AG04450 (cell line): ENCODE measurements around the gene FEM1B. TPM values are rescaled to one million over a fixed set of nuclear protein-coding genes. Genes with fewer than 3 reads are reported as not detected.

Experiments used
- CTCF ChIA-PET: fragments of 300-600, 350-600 bp; formaldehyde crosslinking; extraction: SDS; loops from one replicate; lab custom pipeline; 2022; ENCODE audit warnings: antibody characterized with exemption, inconsistent platforms; lab: Charles Lee
- POLR2A ChIA-PET: fragments of 350-600 bp; formaldehyde crosslinking; extraction: SDS; loops from one replicate; lab custom pipeline; 2021; ENCODE audit warnings: antibody characterized with exemption, inconsistent platforms; lab: Yijun Ruan, JAX
- DNase-seq: peaks from one replicate; pipeline ENCODE4 v3.0.0-alpha.2; 2011; ENCODE audit warnings: low read depth, low spot score
- H3K27ac ChIP-seq: one replicate; pipeline ENCODE4 v1.5.1; 2012; ENCODE audit warnings: low read depth, low read length, control low read depth
- H3K27me3 ChIP-seq: one replicate; pipeline ENCODE4 v1.6.0; 2012; ENCODE audit warnings: low read length; ENCODE audit not compliant: control insufficient read depth, insufficient read depth
- H3K4me3 ChIP-seq: 2 replicates; pipeline ENCODE4 v1.5.1; 2011; ENCODE audit warnings: mild to moderate bottlenecking, low read depth, low read length, control low read depth
- H3K9me3 ChIP-seq: 2 replicates; pipeline ENCODE4 v1.5.1; 2012; ENCODE audit warnings: low read length; ENCODE audit not compliant: control insufficient read depth, insufficient read depth
- polyA plus RNA-seq: library from polyadenylated mRNA; depleted of rRNA; stranded (reverse); fragments of >200 nt; gene quantifications from 2 replicates; pipeline ENCODE4 v1.2.3, GENCODE V29; 2011
- TF ChIP-seq, protein P1 (sequence below): IDR thresholded peaks from 2 replicates; pipeline ENCODE4 v1.5.1; 2011; ENCODE audit warnings: low read depth, low read length, control low read depth, inconsistent platforms

Gene FEM1B
- polyA plus RNA-seq, 1 experiment = 46.5 TPM

DNA sequence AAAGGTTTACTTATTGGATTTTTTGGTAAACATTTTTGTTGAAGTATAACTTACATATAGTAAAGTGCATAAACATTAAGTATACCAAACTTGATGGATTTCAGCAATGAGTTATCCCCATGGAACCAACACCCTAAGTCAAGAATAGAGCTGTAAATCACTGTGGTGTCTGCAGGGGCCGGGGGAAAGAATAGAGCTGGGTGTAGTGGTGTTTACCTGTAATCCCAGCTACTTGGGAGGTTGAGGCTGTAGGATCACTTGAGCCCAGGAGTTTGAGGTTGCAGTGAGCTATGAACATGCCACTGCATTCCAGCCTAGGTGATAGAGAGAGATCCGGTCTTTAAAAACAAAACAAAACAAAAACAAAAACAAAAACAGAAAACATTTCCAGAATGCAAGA lies 13.3 kb upstream of the FEM1B start:
- no peak for DNase-seq
- H3K27ac ChIP-seq = no peak overlapping the region
- no peak overlapping the region for H3K4me3 ChIP-seq
- POLR2A ChIA-PET = interaction anchor here (1.3 kb wide), 1 partner anchor 13 kb away, joined by 4 read pairs; the partner anchor contains the start of gene FEM1B
- TF ChIP-seq, protein P1, sequence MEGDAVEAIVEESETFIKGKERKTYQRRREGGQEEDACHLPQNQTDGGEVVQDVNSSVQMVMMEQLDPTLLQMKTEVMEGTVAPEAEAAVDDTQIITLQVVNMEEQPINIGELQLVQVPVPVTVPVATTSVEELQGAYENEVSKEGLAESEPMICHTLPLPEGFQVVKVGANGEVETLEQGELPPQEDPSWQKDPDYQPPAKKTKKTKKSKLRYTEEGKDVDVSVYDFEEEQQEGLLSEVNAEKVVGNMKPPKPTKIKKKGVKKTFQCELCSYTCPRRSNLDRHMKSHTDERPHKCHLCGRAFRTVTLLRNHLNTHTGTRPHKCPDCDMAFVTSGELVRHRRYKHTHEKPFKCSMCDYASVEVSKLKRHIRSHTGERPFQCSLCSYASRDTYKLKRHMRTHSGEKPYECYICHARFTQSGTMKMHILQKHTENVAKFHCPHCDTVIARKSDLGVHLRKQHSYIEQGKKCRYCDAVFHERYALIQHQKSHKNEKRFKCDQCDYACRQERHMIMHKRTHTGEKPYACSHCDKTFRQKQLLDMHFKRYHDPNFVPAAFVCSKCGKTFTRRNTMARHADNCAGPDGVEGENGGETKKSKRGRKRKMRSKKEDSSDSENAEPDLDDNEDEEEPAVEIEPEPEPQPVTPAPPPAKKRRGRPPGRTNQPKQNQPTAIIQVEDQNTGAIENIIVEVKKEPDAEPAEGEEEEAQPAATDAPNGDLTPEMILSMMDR = no peak
- H3K9me3 ChIP-seq = no peaks in the 10 kb centered on the region
- H3K27me3 ChIP-seq = no peaks in the 10 kb centered on the region
- CTCF ChIA-PET = interaction anchor here (0.5 to 1.5 kb wide), 5 partner anchors 8 to 42 kb away, joined by 3 to 5 read pairs (median 3); no protein-coding TSS in a partner anchor

DNA sequence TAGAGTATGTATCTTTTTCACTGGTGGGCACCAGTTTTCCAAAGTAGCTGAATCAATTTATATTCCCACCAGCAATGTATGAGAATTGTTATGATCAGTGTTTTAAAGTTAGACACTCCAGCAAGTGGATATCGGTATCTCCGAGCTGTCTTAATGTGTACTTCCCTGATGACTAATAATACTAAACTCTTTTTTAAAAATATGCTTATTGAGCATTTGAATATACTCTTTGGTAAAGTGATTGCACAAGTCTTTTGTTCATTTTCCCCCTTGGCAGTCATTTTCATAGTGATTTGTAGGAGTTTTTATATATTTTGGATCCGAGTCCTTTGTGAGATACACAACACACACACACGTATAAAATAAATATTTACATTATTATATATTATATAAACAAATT lies 12.5 kb upstream of the FEM1B start:
- no peak for DNase-seq
- TF ChIP-seq, protein P1 = no peak
- no peak overlapping the region for H3K4me3 ChIP-seq
- H3K9me3 ChIP-seq = no peaks in the 10 kb centered on the region
- ChIA-PET POLR2A (interaction anchor here (1.3 kb wide), 1 partner anchor 12 kb away, joined by 4 read pairs; the partner anchor contains the start of gene FEM1B), CTCF (interaction anchor here (0.8 to 1.5 kb wide), 3 partner anchors 11 to 41 kb away, joined by 3 to 5 read pairs (median 3); no protein-coding TSS in a partner anchor)
- H3K27me3 ChIP-seq = no peaks in the 10 kb centered on the region
- H3K27ac ChIP-seq = no peak overlapping the region

DNA sequence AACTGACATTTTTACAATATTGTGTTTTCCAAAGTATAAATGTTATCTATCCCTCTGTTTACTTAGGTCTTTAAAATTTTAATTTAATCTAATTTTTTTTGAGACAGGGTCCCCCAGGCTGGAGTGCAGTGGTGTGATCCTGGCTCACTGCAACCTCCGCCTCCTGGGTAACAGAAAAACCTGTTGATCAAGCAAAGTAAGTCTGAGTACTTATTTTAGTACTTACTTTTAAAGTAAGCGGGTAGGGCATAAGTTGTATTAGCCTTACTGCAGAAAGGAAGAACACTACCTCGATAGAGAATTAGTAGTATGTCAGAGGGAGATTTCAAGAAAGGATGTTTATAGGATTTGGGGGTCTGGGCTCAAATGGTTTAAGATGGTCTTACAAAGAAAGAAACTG lies 11.9 kb upstream of the FEM1B start:
- H3K4me3 ChIP-seq = no peak overlapping the region
- TF ChIP-seq, protein P1 = no peak
- no peaks in the 10 kb centered on the region for H3K9me3 ChIP-seq
- no peak overlapping the region for H3K27ac ChIP-seq
- H3K27me3 ChIP-seq = no peaks in the 10 kb centered on the region
- ChIA-PET CTCF (interaction anchor here (1.5 kb wide), 1 partner anchor 41 kb away, joined by 5 read pairs; no protein-coding TSS in a partner anchor), POLR2A (no interaction called here)
- no peak for DNase-seq

DNA sequence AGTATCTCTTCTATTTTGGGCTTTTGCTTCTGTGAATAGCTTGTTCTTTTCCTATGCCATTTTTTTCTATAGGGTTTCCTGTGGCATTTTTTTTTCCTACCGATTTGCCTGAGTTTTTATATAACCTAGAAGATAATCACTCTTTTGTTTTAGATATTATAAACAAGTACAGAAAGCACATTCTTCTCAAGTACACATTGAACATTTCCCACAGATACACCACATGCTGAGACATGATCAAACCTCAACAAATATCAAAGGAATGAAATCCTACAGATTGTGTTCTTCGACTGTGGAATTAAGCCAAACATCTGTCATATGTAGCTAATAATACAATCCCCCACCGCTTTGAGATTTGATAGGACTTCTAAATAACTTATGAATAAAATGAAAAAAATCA lies 9.1 kb upstream of the FEM1B start:
- Histone ChIP-seq H3K27me3 (no peaks in the 10 kb centered on the region), H3K4me3 (no peak overlapping the region), H3K27ac (no peak overlapping the region), H3K9me3 (no peaks in the 10 kb centered on the region)
- ChIA-PET POLR2A (interaction anchor here (0.7 kb wide), 1 partner anchor 22 kb away, joined by 9 read pairs; no protein-coding TSS in a partner anchor), CTCF (interaction anchor here (1.0 kb wide), 1 partner anchor 15 kb away, joined by 3 read pairs; no protein-coding TSS in a partner anchor)
- TF ChIP-seq, protein P1 = no peak
- no peak for DNase-seq

DNA sequence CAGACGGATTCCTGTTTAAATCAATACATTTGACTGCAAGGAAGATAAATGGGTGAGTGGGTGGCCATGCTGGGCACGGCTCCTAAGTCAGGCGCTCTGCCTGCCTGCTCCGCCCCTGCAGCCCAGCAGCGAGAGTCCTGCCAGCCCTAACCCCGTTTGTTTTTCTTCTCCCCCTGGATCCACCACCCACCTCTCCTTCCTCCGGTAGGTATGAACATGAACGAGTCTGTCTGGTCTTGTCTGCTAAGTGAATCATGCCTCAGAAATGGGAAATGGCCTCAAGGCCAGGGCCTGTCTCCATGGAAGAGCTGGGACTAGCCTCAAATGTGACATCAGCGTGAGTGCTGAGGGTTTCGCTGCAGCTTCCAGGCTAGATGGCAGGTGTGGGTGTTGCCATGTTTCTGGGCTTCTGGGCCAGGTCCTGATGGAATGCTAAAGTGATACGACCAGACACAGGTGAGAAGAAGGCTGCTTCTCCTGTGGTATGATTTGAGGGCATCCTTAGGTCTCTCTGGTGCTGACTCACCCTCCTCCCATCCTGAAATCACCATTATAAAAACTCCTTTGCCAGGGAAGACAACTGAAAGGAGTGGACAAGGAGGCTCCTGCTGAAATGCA lies 5.6 kb upstream of the FEM1B start:
- ChIA-PET POLR2A (no interaction called here), CTCF (interaction anchor here (0.7 kb wide), 1 partner anchor 19 kb away, joined by 4 read pairs; no protein-coding TSS in a partner anchor)
- H3K9me3 ChIP-seq = no peaks in the 10 kb centered on the region
- TF ChIP-seq, protein P1 = no peak
- H3K27ac ChIP-seq = peak overlapping the region; percentile 83
- no peak for DNase-seq
- no peaks in the 10 kb centered on the region for H3K27me3 ChIP-seq
- H3K4me3 ChIP-seq = peak overlapping the region; percentile 31
